HG03280 (cell line): Measurements from ENCODE around the gene SH2D4B.
A peak's percentile ranks its signal among the peaks of the same experiment; 100 is the strongest.

ENCODE experiments used
- ATAC-seq: cut with Tn5 transposase; IDR thresholded peaks from one replicate; pipeline ENCODE4 v1.9.1; 2021; ENCODE audit warnings: mild to moderate bottlenecking, moderate library complexity; ENCODE audit not compliant: unreplicated experiment

SH2D4B gene

GRCh38 chr10:80622153-80622552, 84.5 kb downstream of the SH2D4B start:
- ATAC-seq, result no peak

DNA sequence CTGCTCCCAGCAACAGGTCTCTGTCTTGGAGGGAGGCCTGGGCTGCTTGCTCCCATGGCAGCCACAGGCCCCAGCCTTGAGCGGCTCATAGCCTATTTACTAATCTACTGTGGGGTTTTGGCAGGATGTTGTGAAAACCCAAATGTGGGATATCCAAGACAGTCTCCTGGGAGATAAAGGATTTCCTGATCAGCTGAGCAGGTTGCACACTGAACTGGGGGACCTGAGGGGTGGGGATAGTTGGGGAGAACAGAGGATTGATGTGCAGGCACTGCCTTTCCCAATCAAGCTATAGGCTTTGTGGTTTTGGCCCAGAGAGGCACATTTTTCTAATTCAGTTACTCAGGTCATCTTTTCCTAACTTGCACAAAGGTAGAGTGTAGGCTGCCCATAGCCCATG, 92.6 kb downstream of the SH2D4B start:
- ATAC-seq, result no peak

DNA sequence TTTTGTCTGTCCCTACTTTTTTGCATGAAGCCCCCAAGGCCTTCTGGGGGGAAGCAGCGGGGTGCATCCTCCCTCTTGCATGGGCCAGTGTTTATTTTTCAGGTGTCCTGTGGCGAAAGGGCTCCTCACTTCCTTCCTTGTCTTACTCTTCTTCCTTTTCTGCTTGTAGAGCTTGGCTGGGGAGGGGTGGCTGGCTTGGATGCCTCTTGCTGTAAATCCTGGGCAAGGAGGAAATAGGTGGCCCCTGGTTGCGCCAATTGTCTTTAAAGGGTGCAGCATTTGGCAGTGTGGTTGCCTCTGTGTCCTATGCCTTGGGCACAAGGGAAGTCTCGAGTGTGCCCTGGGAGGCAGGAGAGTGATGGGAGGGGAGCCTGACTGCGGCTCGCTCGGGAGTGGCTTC, 95.0 kb downstream of the SH2D4B start:
- no peak for ATAC-seq

GRCh38 chr10:80633383-80633860, 95.7 kb downstream of the SH2D4B start:
- ATAC-seq, result no peak

- ATAC-seq, result no peak
These were observed 96.2 kb downstream of the SH2D4B start for GRCh38 chr10:80633910-80634309.

DNA sequence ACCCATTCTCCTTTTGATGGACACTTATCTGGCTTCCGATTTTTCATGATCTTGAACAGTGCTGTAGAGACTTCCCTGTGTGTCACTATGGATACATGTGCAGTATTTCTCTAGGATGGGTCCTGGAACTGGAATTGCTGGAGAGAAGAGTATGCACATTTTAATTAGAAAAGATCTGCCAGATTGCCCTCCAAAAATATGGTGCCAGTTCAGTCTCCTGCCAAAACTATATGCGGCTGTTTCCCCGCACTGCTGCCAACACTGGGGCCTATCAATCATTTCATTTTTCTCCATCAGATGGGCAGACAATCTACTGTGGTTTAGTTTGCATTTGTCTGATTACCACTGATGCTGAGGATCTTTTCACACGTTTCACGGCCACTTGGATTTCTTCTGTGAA, 105.0 kb downstream of the SH2D4B start:
- ATAC-seq, result no peak

- ATAC-seq, result no peak
These were observed 108.7 kb downstream of the SH2D4B start for GRCh38 chr10:80646366-80646765.

DNA sequence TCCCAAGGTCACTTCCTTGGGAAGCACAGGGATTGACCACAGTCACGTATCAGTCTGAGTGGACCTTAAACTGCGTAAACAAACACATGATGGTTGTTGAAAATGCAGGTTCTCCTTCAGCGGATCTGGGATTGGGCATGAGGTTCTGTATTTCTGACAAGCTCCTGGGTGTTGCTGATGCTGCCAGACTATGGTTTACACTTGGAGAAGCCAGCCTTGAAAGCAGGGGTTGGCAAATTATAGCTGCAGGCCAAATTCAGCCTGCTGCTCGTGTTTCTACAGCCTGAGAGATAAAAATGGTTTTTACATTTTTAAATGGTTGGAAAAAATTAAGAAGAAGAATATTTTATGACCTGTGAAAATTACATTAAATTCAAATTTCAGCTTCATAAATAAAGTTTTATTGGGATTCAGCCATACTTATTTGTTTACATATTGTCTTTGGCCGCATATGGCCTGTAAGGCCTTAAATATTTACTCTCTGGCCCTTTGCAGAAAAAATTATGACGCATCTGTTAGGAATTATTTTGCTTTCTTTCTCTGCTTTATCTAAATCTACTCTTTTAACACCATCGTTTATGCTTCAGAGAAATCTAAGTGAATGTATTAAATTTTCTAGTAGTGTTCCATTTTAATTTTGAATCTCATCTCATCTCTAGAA, 109.6 kb downstream of the SH2D4B start:
- no peak for ATAC-seq

DNA sequence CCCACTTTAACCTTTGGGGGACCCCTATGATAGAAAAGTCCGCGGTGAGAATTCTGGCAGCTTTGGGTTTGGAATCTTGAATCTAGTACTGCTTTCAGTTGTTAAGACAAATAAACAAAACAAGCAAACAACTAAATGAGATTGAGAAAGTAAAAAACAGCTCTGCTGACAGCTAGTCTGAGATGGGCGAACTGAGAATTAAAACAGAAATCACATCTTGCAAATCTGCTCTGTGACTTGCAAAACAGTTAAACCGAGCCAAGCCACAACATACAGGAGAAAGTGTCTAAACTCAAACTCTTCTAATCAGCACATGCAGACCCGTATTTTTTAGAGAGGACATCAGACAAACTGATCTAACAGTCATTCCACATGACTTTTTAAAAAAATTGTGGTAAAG, 110.4 kb downstream of the SH2D4B start:
- ATAC-seq, result no peak

DNA sequence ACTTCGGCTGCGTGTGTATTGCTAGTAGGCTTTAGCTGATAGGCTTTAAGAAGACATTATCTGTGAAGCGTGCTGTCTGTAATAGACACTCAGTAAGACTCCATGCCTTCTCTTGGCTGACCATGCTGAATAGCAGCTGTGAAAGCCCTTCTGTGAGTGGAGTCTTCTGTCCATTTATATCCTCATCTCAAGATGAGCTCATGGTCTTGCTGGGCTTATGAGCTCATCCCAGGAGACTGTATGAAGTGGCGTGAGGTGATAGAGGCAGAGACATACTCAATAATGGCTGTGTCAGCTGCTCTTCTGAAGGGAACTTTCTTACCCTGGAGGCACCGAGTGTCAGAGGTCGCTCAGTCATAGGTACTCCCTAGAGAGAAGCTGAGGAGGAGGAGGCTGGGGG, 111.5 kb downstream of the SH2D4B start:
- no peak for ATAC-seq

- no peak for ATAC-seq
These were observed 118.2 kb downstream of the SH2D4B start for GRCh38 chr10:80655898-80656297.

DNA sequence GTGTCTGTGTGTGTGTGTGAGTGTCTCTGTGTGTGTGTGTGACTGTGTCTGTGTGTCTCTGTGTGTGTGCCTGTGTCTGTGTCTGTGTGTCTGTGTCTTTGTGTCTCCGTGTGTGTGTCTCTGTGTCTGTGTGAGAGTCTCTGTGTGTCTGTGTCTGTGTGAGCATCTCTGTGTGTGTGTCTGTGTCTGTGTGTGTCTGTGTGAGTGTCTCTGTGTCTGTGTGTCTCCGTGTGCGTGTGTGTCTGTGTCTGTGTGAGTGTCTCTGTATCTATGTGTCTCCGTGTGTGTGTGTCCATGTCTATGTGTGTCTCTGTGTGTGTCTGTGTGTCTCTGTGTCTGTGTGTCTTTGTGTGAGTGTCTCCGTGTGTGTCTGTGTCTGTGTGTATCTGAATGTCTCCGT, 120.4 kb downstream of the SH2D4B start:
- ATAC-seq, result no peak

GRCh38 chr10:80659289-80659688, 121.6 kb downstream of the SH2D4B start:
- no peak for ATAC-seq

- ATAC-seq, result no peak
These were observed 122.6 kb downstream of the SH2D4B start for GRCh38 chr10:80660266-80660665.

- no peak for ATAC-seq
These were observed 123.0 kb downstream of the SH2D4B start for GRCh38 chr10:80660736-80661135.

GRCh38 chr10:80661526-80661925, 123.8 kb downstream of the SH2D4B start:
- no peak for ATAC-seq

DNA sequence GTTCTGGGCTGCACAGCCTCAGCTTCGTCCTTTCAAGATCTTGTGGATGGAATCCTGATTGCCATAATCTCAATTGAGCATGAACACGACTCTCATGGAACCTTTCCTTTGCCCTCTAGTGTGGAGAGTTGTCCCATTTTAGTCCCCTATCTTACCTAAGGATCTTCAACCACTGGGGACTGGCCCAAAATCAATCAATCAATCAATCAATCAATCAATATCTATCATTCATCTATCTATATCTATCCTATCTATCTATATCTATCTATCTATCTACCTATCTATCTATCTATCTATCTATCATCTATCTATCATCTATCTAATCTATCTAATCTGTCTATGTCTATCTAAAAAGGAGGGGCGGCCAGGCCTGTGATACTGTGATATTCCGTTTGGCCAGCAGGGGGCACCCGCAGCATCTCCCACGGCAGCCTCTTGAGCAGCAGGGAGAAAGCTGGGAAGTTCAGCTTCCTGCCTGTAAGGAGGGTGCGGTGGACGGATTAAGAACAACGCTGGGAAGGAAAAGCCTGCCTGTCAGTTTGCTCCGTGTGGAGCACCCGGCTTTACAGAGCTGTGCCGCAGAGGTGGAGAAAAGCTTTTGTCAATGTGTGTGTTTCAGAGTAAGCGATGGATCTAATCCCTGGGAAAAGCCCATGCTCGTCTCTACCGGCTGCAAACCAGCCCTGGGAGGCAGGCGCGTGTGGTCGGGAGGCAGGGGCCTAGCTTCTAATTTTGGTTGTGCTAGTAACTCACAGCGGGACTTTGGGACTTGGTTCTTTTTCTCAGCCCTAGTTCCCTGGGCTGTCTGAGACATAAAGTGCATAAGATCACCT, 124.9 kb downstream of the SH2D4B start:
- ATAC-seq, result peak; percentile 68

DNA sequence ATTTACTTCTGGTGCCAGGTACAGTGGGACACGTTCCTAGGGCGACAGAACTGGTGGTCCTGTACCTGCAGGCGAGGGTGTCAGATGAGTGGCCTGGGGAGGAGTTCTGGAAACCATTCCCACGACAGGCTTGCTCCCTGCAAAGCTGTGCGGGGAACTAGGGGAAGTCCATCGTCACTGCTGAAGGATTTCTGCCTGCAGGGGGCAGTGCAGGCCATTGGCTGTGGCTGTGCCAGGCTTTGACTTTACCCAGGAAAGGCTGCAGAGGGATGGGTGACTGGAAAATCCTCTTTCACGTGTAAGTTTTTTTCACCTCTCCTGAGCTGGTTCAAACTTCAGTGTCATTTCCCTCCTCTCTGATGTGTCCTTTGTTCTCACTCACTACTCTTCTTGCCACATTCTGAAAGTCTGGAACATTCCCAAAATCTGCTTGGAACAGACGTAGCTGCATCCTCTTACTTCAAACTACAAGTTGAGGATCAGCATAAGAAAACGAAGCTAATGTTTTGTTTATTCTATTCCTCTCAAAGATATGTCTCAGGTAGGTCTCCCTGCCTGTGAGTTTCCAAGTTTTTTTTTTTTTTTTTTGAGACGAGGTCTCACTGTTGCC, 126.5 kb downstream of the SH2D4B start:
- ATAC-seq, result peak; percentile 51

GRCh38 chr10:80669485-80669884, 131.8 kb downstream of the SH2D4B start:
- no peak for ATAC-seq

GRCh38 chr10:80670774-80671173, 133.1 kb downstream of the SH2D4B start:
- no peak for ATAC-seq

DNA sequence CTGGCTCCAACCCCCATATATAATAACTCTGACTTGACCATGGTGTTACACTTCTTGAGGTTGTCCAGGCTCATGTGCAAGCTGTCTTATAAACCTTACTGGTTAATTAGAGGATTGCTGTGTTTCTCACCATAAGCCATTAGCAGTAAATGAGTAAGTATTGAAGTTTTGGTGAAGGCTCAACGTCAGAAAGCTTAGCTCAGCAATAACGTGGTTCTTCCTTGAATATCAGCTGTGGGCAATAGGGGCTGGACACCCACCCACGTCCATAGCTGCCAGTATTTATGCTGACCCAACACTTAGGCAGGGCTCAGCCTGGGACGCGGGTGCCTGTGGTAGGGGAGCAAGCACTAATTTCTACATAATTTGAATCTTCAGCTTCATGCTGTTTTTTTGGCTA, 134.1 kb downstream of the SH2D4B start:
- ATAC-seq, result no peak

GRCh38 chr10:80672613-80673012, 134.9 kb downstream of the SH2D4B start:
- ATAC-seq, result no peak
